H1 (cell line): ENCODE data around the gene BARHL2. TPM values are rescaled to one million over a fixed set of nuclear protein-coding genes. Genes with fewer than 3 reads are reported as not detected.

Source experiments
- BRCA1 ChIP-seq: IDR thresholded peaks from 2 replicates; pipeline ENCODE4 v1.6.1; 2012; ENCODE audit warnings: low read depth, low read length, improper control_type of control experiment
- PHF8 ChIP-seq: fragments of 200-600 bp; sonication (generic); conservative IDR thresholded peaks from 2 replicates; pipeline ENCODE4 v1.7.1; 2012; ENCODE audit warnings: low read depth, mild to moderate bottlenecking, inconsistent platforms, low read length, moderate library complexity
- POU5F1 ChIP-seq: IDR thresholded peaks from 2 replicates; pipeline ENCODE4 v1.6.1; 2011; ENCODE audit warnings: low read depth, mild to moderate bottlenecking, low read length, moderate library complexity
- RNF2 ChIP-seq: fragments of 200-900, 300-1000 bp; sonication (generic); IDR thresholded peaks from 2 replicates; pipeline ENCODE4 v1.7.1; 2016; ENCODE audit warnings: borderline replicate concordance, low read depth, mild to moderate bottlenecking, antibody characterized with exemption, low read length; ENCODE audit not compliant: poor library complexity, severe bottlenecking; ENCODE audit errors: missing control alignments
- SRF ChIP-seq: IDR thresholded peaks from 2 replicates; pipeline ENCODE4 v1.6.1; 2011; ENCODE audit warnings: mild to moderate bottlenecking, low read depth, low read length, moderate library complexity
- TAF7 ChIP-seq: optimal IDR thresholded peaks from 2 replicates; pipeline ENCODE3; 2011; ENCODE audit warnings: low read depth, mild to moderate bottlenecking, inconsistent platforms, low read length, moderate library complexity, borderline replicate concordance
- polyA plus RNA-seq, 7 experiments: library from polyadenylated mRNA; depleted of rRNA in 3 of 7; stranded (reverse) in 5 of 7; unstranded in 2 of 7; fragments of >200 nt in 5 of 7; fragments of 200-250 nt in 2 of 7; gene quantifications; 1 replicate in 5 of 7; 2 replicates in 1 of 7; 4 replicates in 1 of 7; pipeline versions ENCODE4 v1.2.1 to v1.2.3, GENCODE V29; 2011 to 2013; ENCODE audit warnings: missing spikeins in 2 of 7, mixed read lengths in 2 of 7
- total RNA-seq: library from RNA; stranded (reverse); fragmentation: NEBNext Ultra II Directional; extraction: Animal tissue kit (Norgen Biotek cat#: 25700); gene quantifications from 2 replicates; pipeline ENCODE4 v1.2.1, GENCODE V29; 2021

BARHL2 gene
- total and polyA plus RNA-seq, 2 of the 8 experiments (the other 6 are each of a cell fraction or from before 2014, with no cell fraction given): 0.15 TPM; not detected in 1

DNA sequence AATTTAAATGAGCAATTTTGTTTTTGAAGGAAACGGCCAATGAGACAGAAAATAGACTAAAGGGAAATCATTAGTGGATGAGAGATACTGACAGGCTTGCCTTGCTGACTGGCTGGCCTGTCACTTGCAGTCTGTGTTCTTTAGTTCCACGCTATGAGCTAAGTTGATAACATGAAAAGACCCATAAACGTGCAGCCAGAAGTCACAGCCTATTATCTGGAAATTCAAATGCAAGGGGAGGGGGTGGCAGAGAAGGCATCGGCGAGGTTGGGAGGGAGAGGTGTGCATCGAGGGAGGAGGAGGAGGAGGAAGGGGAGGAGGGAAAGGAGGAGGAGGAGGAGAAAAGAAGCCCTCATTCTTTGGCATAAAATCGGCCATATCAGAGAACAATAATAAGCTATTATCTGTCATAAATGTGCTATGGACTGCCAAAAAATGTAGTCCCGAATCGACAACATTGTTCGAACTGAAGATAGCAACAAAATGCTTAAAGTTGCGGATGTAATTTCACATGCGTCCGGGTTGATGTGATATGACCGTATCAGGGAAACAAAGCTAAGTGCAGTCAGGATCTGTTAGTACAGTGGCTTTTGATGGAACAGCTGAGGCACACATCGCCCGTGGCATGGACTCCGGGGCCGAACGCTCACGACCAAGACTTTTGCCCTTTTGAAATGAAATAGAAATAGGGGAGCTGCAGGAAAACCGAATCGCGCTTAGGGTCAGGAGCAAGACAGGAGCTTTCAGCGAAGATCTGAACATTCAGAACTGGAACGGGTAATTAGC, 11.6 kb upstream of the BARHL2 start (continued):
- TF ChIP-seq SRF: no peak
- TF ChIP-seq BRCA1: no peak
- TF ChIP-seq RNF2: peak; percentile 81
- no peak for TF ChIP-seq TAF7
- no peak for TF ChIP-seq POU5F1
- no peak for TF ChIP-seq PHF8
